GM13977 (cell line): ENCODE results near the gene CLSTN2.
"Not testable (repeated sequence)": the region's sequence is repeated elsewhere in the genome, so short reads cannot be mapped to it uniquely, and the experiment has no call there.

Source experiments
- DNase-seq: peaks from one replicate; pipeline ENCODE4 v3.0.0; 2012; ENCODE audit warnings: low spot score
- CTCF ChIP-seq: IDR thresholded peaks from 2 replicates; pipeline ENCODE4 v1.5.1; 2012; ENCODE audit warnings: mild to moderate bottlenecking, control low read depth; ENCODE audit not compliant: insufficient read depth; ENCODE audit errors: extremely low read depth, missing control alignments
- in situ Hi-C: fragments of 300-500 bp; cut with MboI; formaldehyde crosslinking; loops from one replicate; pipeline ENCODE4 v1.12.0; 2022; ENCODE audit warnings: low sequenced_read_pairs, low pct_unique_long_range_greater_than_20kb, mixed read lengths, inconsistent platforms; ENCODE audit not compliant: unreplicated experiment

Gene CLSTN2

GRCh38 chr3:140420621-140421357 lies 485.8 kb downstream of the CLSTN2 start:
- TF ChIP-seq CTCF, result no peak
- DNase-seq, result no peak
- in situ Hi-C loops, result no loop called here

GRCh38 chr3:140421884-140422283 lies 486.9 kb downstream of the CLSTN2 start:
- in situ Hi-C loops, result no loop called here
- no peak for TF ChIP-seq CTCF
- no peak for DNase-seq

GRCh38 chr3:140423146-140423545 lies 488.2 kb downstream of the CLSTN2 start:
- no peak for DNase-seq
- in situ Hi-C loops, result no loop called here
- TF ChIP-seq CTCF, result no peak

GRCh38 chr3:140423574-140423973 lies 488.6 kb downstream of the CLSTN2 start:
- in situ Hi-C loops, DNase-seq: not testable (repeated sequence)

GRCh38 chr3:140424211-140424610 lies 489.2 kb downstream of the CLSTN2 start:
- no peak for TF ChIP-seq CTCF
- in situ Hi-C loops, result no loop called here
- DNase-seq, result no peak

- in situ Hi-C loops, result no loop called here
- TF ChIP-seq CTCF, result no peak
- no peak for DNase-seq
Measured at GRCh38 chr3:140424726-140425125, 489.7 kb downstream of the CLSTN2 start.

GRCh38 chr3:140427786-140428185 lies 492.8 kb downstream of the CLSTN2 start:
- TF ChIP-seq CTCF, result no peak
- in situ Hi-C loops, result no loop called here
- DNase-seq, result no peak
